Upper lobe of right lung (tissue), 1 donor: Measurements from ENCODE around the gene IDUA. TPM values are rescaled to one million over a fixed set of nuclear protein-coding genes. Genes with fewer than 3 reads are reported as not detected.

Source experiments
- ATAC-seq: fragments of 200-7000 bp; cut with Tn5 transposase; one replicate; pipeline ENCODE4 v1.9.1; 2020; ENCODE audit warnings: mild to moderate bottlenecking, moderate library complexity
- DNase-seq: peaks from one replicate; pipeline ENCODE4 v3.0.0-alpha.2; 2020
- H3K27ac ChIP-seq: fragments of 200-600 bp; one replicate; pipeline ENCODE4 v1.8.0; 2022
- H3K27me3 ChIP-seq: fragments of 200-600 bp; one replicate; pipeline ENCODE4 v1.8.0; 2022; ENCODE audit warnings: mild to moderate bottlenecking
- H3K36me3 ChIP-seq: fragments of 200-600 bp; one replicate; pipeline ENCODE4 v1.8.0; 2022
- H3K4me1 ChIP-seq: fragments of 200-600 bp; one replicate; pipeline ENCODE4 v1.8.0; 2022
- H3K4me3 ChIP-seq: fragments of 200-600 bp; one replicate; pipeline ENCODE4 v1.8.0; 2022; ENCODE audit warnings: mild to moderate bottlenecking
- H3K9me3 ChIP-seq: fragments of 200-600 bp; one replicate; pipeline ENCODE4 v1.8.0; 2022
- CTCF ChIP-seq: fragments of 200-600 bp; IDR thresholded peaks from one replicate; pipeline ENCODE4 v1.8.0; 2022; ENCODE audit warnings: antibody characterized with exemption
- intact Hi-C: fragments of 100-400 bp; cut with DNase I; formaldehyde crosslinking; loops from one replicate; pipeline ENCODE4 v1.11.0; 2022
- total RNA-seq: library from RNA; stranded (reverse); fragmentation: NEBNext Ultra II Directional; extraction: Animal tissue kit (Norgen Biotek cat#: 25700); gene quantifications from one replicate; pipeline ENCODE4 v1.2.1, GENCODE V29; 2021
- donor health status: DM: no; HTN: yes; CAD: no; lungs with severe emphysema.

IDUA gene
- total RNA-seq, 1 donor from 2014 or later = 49.2 TPM

DNA sequence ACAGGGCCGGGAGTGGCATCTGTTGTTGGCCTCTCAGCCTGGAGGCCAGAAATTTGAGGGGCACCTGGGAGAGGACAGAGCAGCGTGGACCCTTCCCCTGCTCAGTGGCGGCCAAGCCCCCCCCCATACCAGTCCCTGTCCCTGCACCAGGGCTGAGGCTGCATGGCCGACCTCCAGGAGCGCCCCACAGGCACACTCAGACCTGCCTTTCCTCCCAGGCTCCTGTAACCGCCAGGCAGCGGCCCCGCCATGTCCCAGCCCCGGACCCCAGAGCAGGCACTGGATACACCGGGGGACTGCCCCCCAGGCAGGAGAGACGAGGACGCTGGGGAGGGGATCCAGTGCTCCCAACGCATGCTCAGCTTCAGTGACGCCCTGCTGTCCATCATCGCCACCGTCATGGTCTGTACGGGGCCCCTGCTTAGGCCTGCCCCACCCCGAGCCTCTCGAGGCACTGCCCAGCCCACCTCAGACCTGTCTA, 39.3 kb upstream of the IDUA start:
- Histone ChIP-seq H3K27me3 (no peaks in the 10 kb centered on the region), H3K4me1 (no peaks in the 10 kb centered on the region), H3K4me3 (no peak overlapping the region), H3K27ac (no peak overlapping the region), H3K9me3 (no peaks in the 10 kb centered on the region), H3K36me3 (peaks cover 8% of the 10 kb centered on the region)
- no peak for TF ChIP-seq CTCF
- DNase-seq (peak; percentile 57), ATAC-seq (no peak)
- intact Hi-C loops = no loop called here

GRCh38 chr4:948101-948935, 38.5 kb upstream of the IDUA start:
- H3K36me3 ChIP-seq = peaks cover 8% of the 10 kb centered on the region
- no peak overlapping the region for H3K27ac ChIP-seq
- no peaks in the 10 kb centered on the region for H3K9me3 ChIP-seq
- no peaks in the 10 kb centered on the region for H3K4me1 ChIP-seq
- no peaks in the 10 kb centered on the region for H3K27me3 ChIP-seq
- DNase-seq = peak; percentile 60
- intact Hi-C loops = no loop called here
- ATAC-seq = no peak
- TF ChIP-seq CTCF = no peak
- no peak overlapping the region for H3K4me3 ChIP-seq

- no peak for TF ChIP-seq CTCF
- Histone ChIP-seq H3K27me3 (no peaks in the 10 kb centered on the region), H3K9me3 (no peaks in the 10 kb centered on the region), H3K4me1 (no peaks in the 10 kb centered on the region), H3K36me3 (peaks cover 8% of the 10 kb centered on the region), H3K27ac (no peak overlapping the region), H3K4me3 (no peak overlapping the region)
- intact Hi-C loops = no loop called here
- no peak for ATAC-seq
- DNase-seq = no peak
Measured at GRCh38 chr4:948936-949300, 37.9 kb upstream of the IDUA start.

DNA sequence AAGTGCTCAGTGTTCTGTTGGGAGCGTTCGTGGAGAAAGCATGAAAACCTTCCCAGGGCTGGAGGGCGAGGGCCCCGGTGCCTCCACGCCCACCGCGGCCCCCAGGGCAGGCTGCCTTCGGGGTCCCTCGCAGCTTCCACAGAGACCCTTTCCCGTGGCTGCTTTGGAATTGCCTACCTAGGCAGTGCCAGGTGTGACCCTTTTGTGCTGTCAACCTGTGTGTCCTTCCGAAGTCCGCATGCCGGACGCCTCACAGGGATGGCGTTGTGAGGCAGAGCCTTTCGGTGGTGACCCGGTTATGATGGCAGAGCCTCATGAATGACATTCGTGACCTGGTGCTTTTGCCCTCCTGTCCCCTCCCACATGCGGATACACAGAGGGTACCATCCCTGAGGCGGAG, 37.2 kb upstream of the IDUA start:
- Histone ChIP-seq H3K9me3 (no peaks in the 10 kb centered on the region), H3K36me3 (peaks cover 8% of the 10 kb centered on the region), H3K27me3 (no peaks in the 10 kb centered on the region), H3K27ac (no peak overlapping the region), H3K4me3 (no peak overlapping the region), H3K4me1 (no peaks in the 10 kb centered on the region)
- no peak for TF ChIP-seq CTCF
- intact Hi-C loops = no loop called here
- DNase-seq (peak; percentile 38), ATAC-seq (no peak)

GRCh38 chr4:950136-951020, 36.5 kb upstream of the IDUA start:
- no peaks in the 10 kb centered on the region for H3K9me3 ChIP-seq
- TF ChIP-seq CTCF = no peak
- H3K27me3 ChIP-seq = no peaks in the 10 kb centered on the region
- H3K27ac ChIP-seq = no peak overlapping the region
- ATAC-seq = no peak
- H3K36me3 ChIP-seq = peaks cover 8% of the 10 kb centered on the region
- no peaks in the 10 kb centered on the region for H3K4me1 ChIP-seq
- peak; percentile 53 for DNase-seq
- no peak overlapping the region for H3K4me3 ChIP-seq
- intact Hi-C loops = no loop called here
